ENCODE data around the gene ABCA4. TPM values are rescaled to one million over a fixed set of nuclear protein-coding genes. Genes with fewer than 3 reads are reported as not detected.

The ABCA4 gene
- total and polyA plus RNA-seq, 11 donors = 0.04 to 0.37 (median 0.16) TPM; not detected in 2

- 82 to 90% (median 89%) methylated on average over 7 to 9 of the region's 9 CpGs for WGBS, 4 donors
- intact Hi-C loops (cut with DNase I) = no loop called here
- TF ChIP-seq CTCF (IDR thresholded peaks at IDR 0.05) = no peak
- no peak for TF ChIP-seq POLR2A (IDR thresholded peaks at IDR 0.05)
Observed at GRCh38 chr1:94031591-94031990, 89.4 kb downstream of the ABCA4 start.

GRCh38 chr1:94031154-94031553 is 89.8 kb downstream of the ABCA4 start:
- H3K4me3 ChIP-seq = no peak overlapping the region
- H3K36me3 ChIP-seq = no peaks in the 10 kb centered on the region
- no peaks in the 10 kb centered on the region for H3K27me3 ChIP-seq
- no peaks in the 10 kb centered on the region for H3K9me3 ChIP-seq
- ATAC-seq = no peak
- peaks cover 0 to 9% (median 1%) of the 10 kb centered on the region in 12 donors for H3K4me1 ChIP-seq
- no peak overlapping the region for H3K27ac ChIP-seq
- WGBS, 4 donors = 91 to 96% (median 94%) methylated on average over 4 of the region's 4 CpGs
- TF ChIP-seq CTCF (IDR thresholded peaks at IDR 0.05) (no peak), POLR2A (IDR thresholded peaks at IDR 0.05) (no peak)
- intact Hi-C loops (cut with DNase I) = no loop called here
- no peak for DNase-seq

More at GRCh38 chr1:94031591-94031990, 89.4 kb downstream of the ABCA4 start:
- H3K27ac ChIP-seq = no peak overlapping the region
- H3K36me3 ChIP-seq = no peaks in the 10 kb centered on the region
- ATAC-seq = no peak
- no peak for DNase-seq
- H3K9me3 ChIP-seq = no peaks in the 10 kb centered on the region
- H3K4me3 ChIP-seq = no peak overlapping the region
- no peaks in the 10 kb centered on the region for H3K27me3 ChIP-seq
- peaks cover 0 to 9% (median 0%) of the 10 kb centered on the region in 12 donors for H3K4me1 ChIP-seq

- Histone ChIP-seq H3K36me3 (no peaks in the 10 kb centered on the region), H3K27ac (no peak overlapping the region), H3K4me1 (peaks cover 0 to 9% (median 5%) of the 10 kb centered on the region in 12 donors), H3K9me3 (no peaks in the 10 kb centered on the region), H3K27me3 (no peaks in the 10 kb centered on the region), H3K4me3 (no peak overlapping the region)
- WGBS, 4 donors = 74 to 91% (median 86%) methylated on average over 5 to 6 of the region's 6 CpGs
- intact Hi-C loops (cut with DNase I) = loop anchor here in 7 of 10 donors (5.0 to 10.0 kb wide), 3 partner anchors 122 to 435 kb away; partner anchors contain the start of gene GCLM (in 1 of the 7)
- no peak for ATAC-seq
- no peak for DNase-seq
- TF ChIP-seq POLR2A (IDR thresholded peaks at IDR 0.05) (no peak), CTCF (IDR thresholded peaks at IDR 0.05) (no peak)
Observed at GRCh38 chr1:94029130-94029993, 91.6 kb downstream of the ABCA4 start.

- H3K27me3 ChIP-seq = no peaks in the 10 kb centered on the region
- ATAC-seq (no peak), DNase-seq (no peak)
- no peak overlapping the region for H3K4me3 ChIP-seq
- H3K36me3 ChIP-seq = no peaks in the 10 kb centered on the region
- H3K4me1 ChIP-seq = peaks cover 0 to 13% (median 4%) of the 10 kb centered on the region in 12 donors
- no peaks in the 10 kb centered on the region for H3K9me3 ChIP-seq
- TF ChIP-seq POLR2A (IDR thresholded peaks at IDR 0.05) (no peak), CTCF (IDR thresholded peaks at IDR 0.05) (no peak)
- WGBS, 4 donors = 75 to 86% (median 82%) methylated on average over 5 of the region's 5 CpGs
- intact Hi-C loops (cut with DNase I) = loop anchor here in 9 of 10 donors (2.0 to 10.0 kb wide), 5 partner anchors 33 to 437 kb away; partner anchors contain the start of gene GCLM (in 1 of the 9)
- H3K27ac ChIP-seq = no peak overlapping the region
Observed at GRCh38 chr1:94027721-94028515, 93.0 kb downstream of the ABCA4 start.
